ENCODE data around the gene CIDEC.

DNA sequence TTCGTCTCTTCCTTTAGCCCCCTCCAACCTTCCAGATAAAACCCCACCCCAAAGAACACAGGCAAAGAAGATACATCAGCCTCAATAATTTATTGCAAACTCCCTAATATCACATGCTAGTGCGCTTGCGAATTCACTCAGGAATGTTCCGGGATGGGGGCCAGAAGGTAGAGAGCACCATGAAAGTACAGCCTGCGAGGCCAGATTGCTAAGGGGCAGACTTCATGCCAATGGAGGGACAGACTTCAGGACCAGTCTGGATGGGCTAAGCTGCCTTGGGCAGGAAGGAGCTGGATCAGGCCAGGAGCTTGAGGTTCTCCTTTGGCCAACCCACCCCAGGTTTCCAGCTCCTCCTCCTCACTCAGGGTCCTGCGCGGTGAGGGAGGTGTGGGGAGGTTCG, 13.4 kb downstream of the CIDEC start:
- no peak for TF ChIP-seq POLR2AphosphoS5 (IDR thresholded peaks at IDR 0.05; ENCODE audit: low read depth)
- TF ChIP-seq EZH2 (IDR thresholded peaks at IDR 0.05; ENCODE audit: low read depth, unreplicated experiment) = no peak
- no peak for TF ChIP-seq CTCF (conservative IDR thresholded peaks at IDR 0.05; ENCODE audit: low read depth in 2 of 2)
- no peak for TF ChIP-seq EZH2phosphoT487 (IDR thresholded peaks at IDR 0.05; ENCODE audit: unreplicated experiment)
- TF ChIP-seq ZNF331 (CRISPR knock-in tag; IDR thresholded peaks at IDR 0.05; ENCODE audit: low read depth) = no peak
- TF ChIP-seq, protein P1, sequence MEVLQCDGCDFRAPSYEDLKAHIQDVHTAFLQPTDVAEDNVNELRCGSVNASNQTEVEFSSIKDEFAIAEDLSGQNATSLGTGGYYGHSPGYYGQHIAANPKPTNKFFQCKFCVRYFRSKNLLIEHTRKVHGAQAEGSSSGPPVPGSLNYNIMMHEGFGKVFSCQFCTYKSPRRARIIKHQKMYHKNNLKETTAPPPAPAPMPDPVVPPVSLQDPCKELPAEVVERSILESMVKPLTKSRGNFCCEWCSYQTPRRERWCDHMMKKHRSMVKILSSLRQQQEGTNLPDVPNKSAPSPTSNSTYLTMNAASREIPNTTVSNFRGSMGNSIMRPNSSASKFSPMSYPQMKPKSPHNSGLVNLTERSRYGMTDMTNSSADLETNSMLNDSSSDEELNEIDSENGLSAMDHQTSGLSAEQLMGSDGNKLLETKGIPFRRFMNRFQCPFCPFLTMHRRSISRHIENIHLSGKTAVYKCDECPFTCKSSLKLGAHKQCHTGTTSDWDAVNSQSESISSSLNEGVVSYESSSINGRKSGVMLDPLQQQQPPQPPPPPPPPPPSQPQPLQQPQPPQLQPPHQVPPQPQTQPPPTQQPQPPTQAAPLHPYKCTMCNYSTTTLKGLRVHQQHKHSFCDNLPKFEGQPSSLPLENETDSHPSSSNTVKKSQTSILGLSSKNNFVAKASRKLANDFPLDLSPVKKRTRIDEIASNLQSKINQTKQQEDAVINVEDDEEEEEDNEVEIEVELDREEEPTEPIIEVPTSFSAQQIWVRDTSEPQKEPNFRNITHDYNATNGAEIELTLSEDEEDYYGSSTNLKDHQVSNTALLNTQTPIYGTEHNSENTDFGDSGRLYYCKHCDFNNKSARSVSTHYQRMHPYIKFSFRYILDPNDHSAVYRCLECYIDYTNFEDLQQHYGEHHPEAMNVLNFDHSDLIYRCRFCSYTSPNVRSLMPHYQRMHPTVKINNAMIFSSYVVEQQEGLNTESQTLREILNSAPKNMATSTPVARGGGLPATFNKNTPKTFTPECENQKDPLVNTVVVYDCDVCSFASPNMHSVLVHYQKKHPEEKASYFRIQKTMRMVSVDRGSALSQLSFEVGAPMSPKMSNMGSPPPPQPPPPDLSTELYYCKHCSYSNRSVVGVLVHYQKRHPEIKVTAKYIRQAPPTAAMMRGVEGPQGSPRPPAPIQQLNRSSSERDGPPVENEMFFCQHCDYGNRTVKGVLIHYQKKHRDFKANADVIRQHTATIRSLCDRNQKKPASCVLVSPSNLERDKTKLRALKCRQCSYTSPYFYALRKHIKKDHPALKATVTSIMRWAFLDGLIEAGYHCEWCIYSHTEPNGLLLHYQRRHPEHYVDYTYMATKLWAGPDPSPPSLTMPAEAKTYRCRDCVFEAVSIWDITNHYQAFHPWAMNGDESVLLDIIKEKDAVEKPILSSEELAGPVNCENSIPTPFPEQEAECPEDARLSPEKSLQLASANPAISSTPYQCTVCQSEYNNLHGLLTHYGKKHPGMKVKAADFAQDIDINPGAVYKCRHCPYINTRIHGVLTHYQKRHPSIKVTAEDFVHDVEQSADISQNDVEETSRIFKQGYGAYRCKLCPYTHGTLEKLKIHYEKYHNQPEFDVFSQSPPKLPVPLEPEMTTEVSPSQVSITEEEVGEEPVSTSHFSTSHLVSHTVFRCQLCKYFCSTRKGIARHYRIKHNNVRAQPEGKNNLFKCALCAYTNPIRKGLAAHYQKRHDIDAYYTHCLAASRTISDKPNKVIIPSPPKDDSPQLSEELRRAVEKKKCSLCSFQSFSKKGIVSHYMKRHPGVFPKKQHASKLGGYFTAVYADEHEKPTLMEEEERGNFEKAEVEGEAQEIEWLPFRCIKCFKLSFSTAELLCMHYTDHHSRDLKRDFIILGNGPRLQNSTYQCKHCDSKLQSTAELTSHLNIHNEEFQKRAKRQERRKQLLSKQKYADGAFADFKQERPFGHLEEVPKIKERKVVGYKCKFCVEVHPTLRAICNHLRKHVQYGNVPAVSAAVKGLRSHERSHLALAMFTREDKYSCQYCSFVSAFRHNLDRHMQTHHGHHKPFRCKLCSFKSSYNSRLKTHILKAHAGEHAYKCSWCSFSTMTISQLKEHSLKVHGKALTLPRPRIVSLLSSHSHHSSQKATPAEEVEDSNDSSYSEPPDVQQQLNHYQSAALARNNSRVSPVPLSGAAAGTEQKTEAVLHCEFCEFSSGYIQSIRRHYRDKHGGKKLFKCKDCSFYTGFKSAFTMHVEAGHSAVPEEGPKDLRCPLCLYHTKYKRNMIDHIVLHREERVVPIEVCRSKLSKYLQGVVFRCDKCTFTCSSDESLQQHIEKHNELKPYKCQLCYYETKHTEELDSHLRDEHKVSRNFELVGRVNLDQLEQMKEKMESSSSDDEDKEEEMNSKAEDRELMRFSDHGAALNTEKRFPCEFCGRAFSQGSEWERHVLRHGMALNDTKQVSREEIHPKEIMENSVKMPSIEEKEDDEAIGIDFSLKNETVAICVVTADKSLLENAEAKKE (CRISPR knock-in tag; IDR thresholded peaks at IDR 0.05) = no peak

All from GM23338 (cell line).